ENCODE results near the gene MRGPRF.

Gene MRGPRF

DNA sequence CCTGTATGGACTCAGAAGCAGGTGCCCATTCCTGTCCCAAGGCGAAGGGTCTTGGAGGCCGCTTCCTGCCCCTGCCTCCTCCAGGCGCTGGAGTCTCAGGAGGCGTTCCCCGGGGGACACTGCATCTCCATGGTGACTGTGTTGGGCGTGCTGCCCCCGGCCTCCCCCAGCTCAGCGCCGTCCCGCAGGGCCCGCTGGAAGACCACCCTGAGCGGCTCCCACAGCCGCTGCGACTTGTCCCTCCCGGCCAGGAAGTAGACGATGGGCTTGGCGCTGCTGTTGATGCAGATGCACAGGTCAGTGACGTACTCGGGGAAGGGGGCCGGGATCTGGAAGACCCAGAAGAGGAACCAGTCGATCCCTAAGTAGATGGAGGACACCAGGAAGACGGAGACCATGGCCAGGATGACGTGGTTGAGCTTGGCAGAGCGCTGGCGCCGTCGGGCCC, 7.8 kb downstream of the MRGPRF start:
- ChIA-PET POLR2A (no interaction called here), CTCF (no interaction called here)
- DNase-seq (ENCODE audit: low read depth, low spot score), result no peak
- no peak for TF ChIP-seq CTCF (IDR thresholded peaks at IDR 0.05; ENCODE audit: insufficient read depth, low read length, missing control alignments)
- H3K4me3 ChIP-seq (ENCODE audit: low read depth, low read length), result no peak overlapping the region

DNA sequence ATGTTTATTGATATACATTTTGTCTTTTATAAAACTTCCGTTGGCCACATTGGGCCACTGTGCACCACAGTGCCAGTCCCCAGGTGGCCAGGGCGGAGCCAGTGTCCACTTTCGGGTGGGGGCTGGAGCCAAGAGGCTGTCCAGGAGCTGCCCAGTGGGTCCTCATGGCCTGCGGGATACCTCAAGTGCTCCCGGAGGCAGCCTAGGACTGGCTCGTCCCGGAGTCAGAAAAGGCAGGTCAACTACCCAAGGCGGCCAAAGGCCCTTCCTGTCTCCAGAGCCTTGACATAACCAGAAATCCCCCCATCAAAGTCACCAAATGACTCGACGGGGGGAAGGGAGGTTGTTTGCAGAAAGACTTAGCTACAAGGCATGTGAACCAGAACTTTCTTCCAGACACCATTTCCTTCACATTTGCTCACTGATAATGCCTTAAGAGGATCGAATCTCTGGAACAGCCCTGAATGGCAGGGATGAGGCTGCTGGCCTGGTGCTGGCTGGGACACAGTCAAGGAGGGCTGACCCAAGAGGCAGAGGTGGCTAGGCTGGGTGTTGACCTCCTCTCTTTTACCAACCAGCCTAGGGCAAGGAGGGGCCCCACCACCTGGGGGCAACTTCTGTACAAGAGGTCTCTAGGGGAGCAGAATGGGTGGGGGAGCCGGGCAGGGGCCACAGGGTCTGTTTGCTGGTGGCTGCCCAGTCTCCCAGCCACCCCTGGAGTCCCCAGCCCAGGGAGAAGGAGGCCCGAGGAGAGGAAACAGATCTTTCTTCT, 8.4 kb downstream of the MRGPRF start:
- ChIA-PET POLR2A (no interaction called here), CTCF (no interaction called here)
- H3K4me3 ChIP-seq (ENCODE audit: low read depth, low read length), result no peak overlapping the region
- TF ChIP-seq CTCF (IDR thresholded peaks at IDR 0.05; ENCODE audit: insufficient read depth, low read length, missing control alignments), result no peak
- no peak for DNase-seq (ENCODE audit: low read depth, low spot score)

DNA sequence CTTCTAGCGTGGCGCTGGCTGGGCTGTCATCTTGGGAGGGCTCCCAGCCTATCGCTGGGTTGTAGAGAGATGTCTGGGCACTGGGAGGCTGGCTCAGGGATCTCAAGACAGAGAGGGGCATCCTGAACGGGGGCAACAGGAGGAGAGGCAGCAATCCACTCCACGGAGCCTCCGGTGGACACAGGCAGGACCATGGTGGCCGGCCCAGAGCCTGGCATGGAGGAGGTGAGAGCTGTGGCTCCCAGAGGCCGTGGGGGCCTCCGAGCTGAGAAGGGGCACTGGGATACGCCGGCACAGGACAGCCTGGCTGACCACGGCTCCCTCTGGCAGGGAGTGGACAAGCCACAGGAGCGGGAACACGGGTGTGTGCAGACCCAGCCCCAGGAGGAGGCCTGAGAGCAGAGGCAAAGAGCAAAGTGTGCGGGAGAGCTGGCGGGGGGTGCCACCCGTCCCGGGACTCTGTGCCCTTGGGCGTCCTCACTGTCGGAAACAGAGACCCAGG, 9.1 kb downstream of the MRGPRF start:
- DNase-seq (ENCODE audit: low read depth, low spot score), result no peak
- H3K4me3 ChIP-seq (ENCODE audit: low read depth, low read length), result no peak overlapping the region
- CTCF ChIA-PET, result no interaction called here
- POLR2A ChIA-PET, result no interaction called here
- TF ChIP-seq CTCF (IDR thresholded peaks at IDR 0.05; ENCODE audit: insufficient read depth, low read length, missing control alignments), result no peak

DNA sequence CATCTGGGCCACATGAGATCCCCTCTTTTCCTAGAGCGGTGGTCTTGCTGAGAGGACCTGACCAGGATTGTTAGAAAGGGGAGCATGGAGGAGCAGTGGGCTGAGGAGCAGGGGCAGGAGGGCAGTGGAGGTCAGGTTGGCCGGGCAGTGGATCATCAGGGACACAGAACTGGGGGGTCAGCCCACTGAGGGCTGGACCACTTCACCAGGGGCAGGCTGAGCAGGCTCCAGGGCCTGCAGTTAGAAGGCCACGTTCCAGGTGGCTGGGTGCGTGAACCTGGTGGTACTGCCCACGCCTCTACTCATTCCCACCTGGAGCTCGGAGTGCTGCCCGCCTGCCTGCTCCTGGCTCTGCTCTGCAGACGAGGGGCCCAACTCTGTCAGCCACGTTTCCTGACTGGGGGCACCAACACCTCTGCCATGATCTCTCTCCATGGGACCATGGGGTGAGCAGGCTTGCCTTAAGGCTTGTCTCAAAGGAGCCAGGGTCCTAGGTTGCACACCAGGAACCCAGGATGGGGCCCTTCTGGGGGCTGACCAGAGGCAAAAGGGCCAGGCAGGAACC, 9.7 kb downstream of the MRGPRF start:
- no peak for DNase-seq (ENCODE audit: low read depth, low spot score)
- no peak overlapping the region for H3K4me3 ChIP-seq (ENCODE audit: low read depth, low read length)
- TF ChIP-seq CTCF (IDR thresholded peaks at IDR 0.05; ENCODE audit: insufficient read depth, low read length, missing control alignments), result no peak
- ChIA-PET CTCF (interaction anchor here (1.4 to 4.6 kb wide), 2 partner anchors 8 to 41 kb away, joined by 9 to 37 read pairs; partner anchors contain the start of gene MRGPRF), POLR2A (interaction anchor here (0.8 kb wide), 1 partner anchor 9 kb away, joined by 4 read pairs; no protein-coding TSS in a partner anchor)

- ChIA-PET CTCF (interaction anchor here (1.4 to 4.6 kb wide), 5 partner anchors 9 to 87 kb away, joined by 3 to 37 read pairs (median 6); partner anchors contain the start of gene MRGPRF), POLR2A (interaction anchor here (0.8 to 2.2 kb wide), 2 partner anchors 8 to 9 kb away, joined by 4 to 10 read pairs; no protein-coding TSS in a partner anchor)
- no peak for DNase-seq (ENCODE audit: low read depth, low spot score)
- no peak overlapping the region for H3K4me3 ChIP-seq (ENCODE audit: low read depth, low read length)
- TF ChIP-seq CTCF (IDR thresholded peaks at IDR 0.05; ENCODE audit: insufficient read depth, low read length, missing control alignments), result no peak
Observed at GRCh38 chr11:69002570-69003231, 10.3 kb downstream of the MRGPRF start.

Data from AG04449 (cell line).